ENCODE data around the gene ANOS1. TPM values are rescaled to one million over a fixed set of nuclear protein-coding genes. Genes with fewer than 3 reads are reported as not detected.

The ANOS1 gene
- total and polyA plus RNA-seq, 4 donors = 6.0 to 44.2 (median 22.2) TPM

- no peak for ATAC-seq (ENCODE audit: insufficient read depth, low FRiP score)
- no peak for DNase-seq
- no peak overlapping the region for H3K9ac ChIP-seq (ENCODE audit: insufficient read depth in 1 of 2, low read length in 2 of 2)
- no peak overlapping the region for H3K4me3 ChIP-seq
- H3K9me3 ChIP-seq (ENCODE audit: control insufficient read depth in 4 of 4, insufficient read depth in 3 of 4, low read length in 3 of 4) = no peaks in the 10 kb centered on the region
- no peak overlapping the region for H3K27ac ChIP-seq (ENCODE audit: low read depth in 1 of 2, low read length in 1 of 2)
- no peaks in the 10 kb centered on the region for H3K36me3 ChIP-seq (ENCODE audit: control insufficient read depth in 4 of 4, insufficient read depth in 4 of 4, low read length in 4 of 4)
- no peaks in the 10 kb centered on the region for H3K4me1 ChIP-seq (ENCODE audit: control insufficient read depth in 5 of 5, insufficient read depth in 5 of 5, low read length in 5 of 5)
- no peak for TF ChIP-seq CTCF (IDR thresholded peaks at IDR 0.05; ENCODE audit: control extremely low read depth, extremely low read depth)
- H3K27me3 ChIP-seq (ENCODE audit: control insufficient read depth in 3 of 3, insufficient read depth in 3 of 3, low read length in 2 of 3) = peaks cover 6 to 20% (median 13%) of the 10 kb centered on the region in 3 donors
Observed at GRCh38 chrX:8755813-8756212, 23.9 kb upstream of the ANOS1 start.

GRCh38 chrX:8755116-8755515, 23.2 kb upstream of the ANOS1 start:
- H3K4me3 ChIP-seq = no peak overlapping the region
- no peak overlapping the region for H3K9ac ChIP-seq (ENCODE audit: insufficient read depth in 1 of 2, low read length in 2 of 2)
- H3K27me3 ChIP-seq (ENCODE audit: control insufficient read depth in 3 of 3, insufficient read depth in 3 of 3, low read length in 2 of 3) = peaks cover 6 to 24% (median 11%) of the 10 kb centered on the region in 3 donors
- H3K9me3 ChIP-seq (ENCODE audit: control insufficient read depth in 4 of 4, insufficient read depth in 3 of 4, low read length in 3 of 4) = no peaks in the 10 kb centered on the region
- no peak for TF ChIP-seq CTCF (IDR thresholded peaks at IDR 0.05; ENCODE audit: control extremely low read depth, extremely low read depth)
- no peaks in the 10 kb centered on the region for H3K36me3 ChIP-seq (ENCODE audit: control insufficient read depth in 4 of 4, insufficient read depth in 4 of 4, low read length in 4 of 4)
- ATAC-seq (ENCODE audit: insufficient read depth, low FRiP score) = no peak
- no peaks in the 10 kb centered on the region for H3K4me1 ChIP-seq (ENCODE audit: control insufficient read depth in 5 of 5, insufficient read depth in 5 of 5, low read length in 5 of 5)
- no peak for DNase-seq
- no peak overlapping the region for H3K27ac ChIP-seq (ENCODE audit: low read depth in 1 of 2, low read length in 1 of 2)
- 54 to 66% methylated on average over 4 of the region's 4 CpGs for WGBS, 2 donors

- Histone ChIP-seq H3K9me3 (ENCODE audit: control insufficient read depth in 4 of 4, insufficient read depth in 3 of 4, low read length in 3 of 4) (no peaks in the 10 kb centered on the region), H3K4me3 (no peak overlapping the region), H3K36me3 (ENCODE audit: control insufficient read depth in 4 of 4, insufficient read depth in 4 of 4, low read length in 4 of 4) (no peaks in the 10 kb centered on the region), H3K27ac (ENCODE audit: low read depth in 1 of 2, low read length in 1 of 2) (no peak overlapping the region), H3K27me3 (ENCODE audit: control insufficient read depth in 3 of 3, insufficient read depth in 3 of 3, low read length in 2 of 3) (peaks cover 0 to 35% (median 13%) of the 10 kb centered on the region in 3 donors), H3K4me1 (ENCODE audit: control insufficient read depth in 5 of 5, insufficient read depth in 5 of 5, low read length in 5 of 5) (no peaks in the 10 kb centered on the region), H3K9ac (ENCODE audit: insufficient read depth in 1 of 2, low read length in 2 of 2) (no peak overlapping the region)
- DNase-seq (peak in 1 of 3 donors; percentile 43), ATAC-seq (ENCODE audit: insufficient read depth, low FRiP score) (no peak)
- no peak for TF ChIP-seq CTCF (IDR thresholded peaks at IDR 0.05; ENCODE audit: control extremely low read depth, extremely low read depth)
Observed at GRCh38 chrX:8749697-8750096, 17.8 kb upstream of the ANOS1 start.

GRCh38 chrX:8748855-8749254, 16.9 kb upstream of the ANOS1 start:
- ATAC-seq (ENCODE audit: insufficient read depth, low FRiP score) (no peak), DNase-seq (peak in 2 of 3 donors; percentile 48 to 61)
- no peak for TF ChIP-seq CTCF (IDR thresholded peaks at IDR 0.05; ENCODE audit: control extremely low read depth, extremely low read depth)
- Histone ChIP-seq H3K27me3 (ENCODE audit: control insufficient read depth in 3 of 3, insufficient read depth in 3 of 3, low read length in 2 of 3) (peaks cover 0 to 31% (median 11%) of the 10 kb centered on the region in 3 donors), H3K9me3 (ENCODE audit: control insufficient read depth in 4 of 4, insufficient read depth in 3 of 4, low read length in 3 of 4) (no peaks in the 10 kb centered on the region), H3K9ac (ENCODE audit: insufficient read depth in 1 of 2, low read length in 2 of 2) (no peak overlapping the region), H3K36me3 (ENCODE audit: control insufficient read depth in 4 of 4, insufficient read depth in 4 of 4, low read length in 4 of 4) (no peaks in the 10 kb centered on the region), H3K4me3 (no peak overlapping the region), H3K27ac (ENCODE audit: low read depth in 1 of 2, low read length in 1 of 2) (no peak overlapping the region), H3K4me1 (ENCODE audit: control insufficient read depth in 5 of 5, insufficient read depth in 5 of 5, low read length in 5 of 5) (no peaks in the 10 kb centered on the region)
- 7 to 12% methylated on average over 6 of the region's 6 CpGs for WGBS, 2 donors

All from lung (tissue), 12 donors.